Cardiac fibroblast (primary cell): ENCODE measurements around the gene AOX1.

Experiments used
- DNase-seq, 2 donors: peaks; one replicate each; pipeline versions ENCODE4 v3.0.0 to v3.0.0-alpha.2; 2010; ENCODE audit warnings: low read depth in 2 of 2
- H3K4me3 ChIP-seq, 2 donors: replicated peaks in 1 of 2; 1 replicate in 1 of 2; 2 replicates in 1 of 2; pipeline ENCODE4 v1.5.1; 2011; ENCODE audit warnings: low read depth in 2 of 2, low read length in 2 of 2, mild to moderate bottlenecking in 2 of 2, moderate library complexity in 1 of 2
- CTCF ChIP-seq: IDR thresholded peaks from one replicate; pipeline ENCODE4 v1.5.1; 2011; ENCODE audit warnings: low read depth, mild to moderate bottlenecking, low read length, inconsistent platforms

The AOX1 gene

DNA sequence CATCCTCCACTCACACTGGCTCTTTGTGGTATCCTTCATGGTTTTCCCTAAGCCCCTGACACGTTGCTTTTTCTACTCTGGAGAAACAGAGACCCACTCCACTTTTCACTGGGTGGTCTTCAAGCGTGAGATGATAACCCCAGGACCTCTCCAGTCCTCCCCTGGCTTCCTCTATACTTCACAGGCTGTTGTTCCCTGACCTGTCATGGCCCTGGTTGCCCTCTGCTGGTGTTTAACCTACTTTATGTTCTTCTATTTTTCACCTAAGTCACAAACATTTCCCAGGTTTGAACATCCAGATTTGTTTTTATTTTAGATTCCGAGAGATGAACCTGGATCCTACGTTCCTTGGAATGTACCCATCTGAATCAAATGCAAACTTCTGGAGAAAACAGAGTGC, 84.5 kb downstream of the AOX1 start:
- no peak for TF ChIP-seq CTCF
- no peak for DNase-seq
- no peak overlapping the region for H3K4me3 ChIP-seq

DNA sequence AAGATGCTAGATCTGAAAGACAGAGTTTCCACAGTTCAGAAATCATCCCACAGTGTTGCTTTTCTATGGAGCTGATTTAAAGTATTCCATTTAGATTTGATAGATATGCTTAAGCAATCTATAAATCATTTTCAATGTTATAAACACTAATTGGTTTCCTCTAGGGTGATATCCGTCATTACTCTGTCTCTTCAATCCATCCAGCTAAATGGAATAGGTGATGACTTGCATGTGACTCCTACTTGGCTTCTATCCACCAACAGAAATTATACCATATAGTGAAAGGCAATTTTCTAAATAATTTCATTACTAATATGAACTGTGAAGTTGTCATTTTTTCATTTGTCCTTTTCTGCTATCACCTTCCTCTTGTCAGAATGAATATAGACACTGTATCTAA, 84.9 kb downstream of the AOX1 start:
- TF ChIP-seq CTCF: no peak
- H3K4me3 ChIP-seq: no peak overlapping the region
- DNase-seq: no peak

- no peak overlapping the region for H3K4me3 ChIP-seq
- no peak for TF ChIP-seq CTCF
- DNase-seq: no peak
Measured at GRCh38 chr2:200673191-200673590, 87.4 kb downstream of the AOX1 start.

GRCh38 chr2:200674837-200675236, 89.0 kb downstream of the AOX1 start:
- no peak for TF ChIP-seq CTCF
- no peak overlapping the region for H3K4me3 ChIP-seq
- no peak for DNase-seq

DNA sequence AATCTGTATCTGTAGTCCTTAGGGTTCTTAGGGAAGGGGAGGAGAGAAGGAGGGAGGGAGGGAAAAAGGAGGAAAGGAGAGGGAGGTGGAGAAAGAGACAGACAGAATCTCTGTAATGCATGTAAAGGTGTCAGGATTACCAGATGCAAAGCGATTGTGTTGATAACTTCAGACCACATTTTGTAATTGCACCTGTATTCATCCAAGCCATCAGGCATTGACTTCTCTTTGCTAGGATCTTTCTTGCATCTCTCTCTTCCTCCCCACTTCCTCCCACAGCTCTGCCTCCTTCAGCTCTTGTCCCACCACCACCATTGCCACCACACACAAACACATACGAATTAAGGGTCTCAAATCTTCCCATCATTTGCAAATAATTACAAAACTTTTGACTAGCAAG, 91.4 kb downstream of the AOX1 start:
- no peak for TF ChIP-seq CTCF
- no peak for DNase-seq
- H3K4me3 ChIP-seq: no peak overlapping the region

GRCh38 chr2:200677721-200678532, 92.1 kb downstream of the AOX1 start:
- H3K4me3 ChIP-seq: no peak overlapping the region
- peak; percentile 88 to 90 for DNase-seq
- no peak for TF ChIP-seq CTCF

DNA sequence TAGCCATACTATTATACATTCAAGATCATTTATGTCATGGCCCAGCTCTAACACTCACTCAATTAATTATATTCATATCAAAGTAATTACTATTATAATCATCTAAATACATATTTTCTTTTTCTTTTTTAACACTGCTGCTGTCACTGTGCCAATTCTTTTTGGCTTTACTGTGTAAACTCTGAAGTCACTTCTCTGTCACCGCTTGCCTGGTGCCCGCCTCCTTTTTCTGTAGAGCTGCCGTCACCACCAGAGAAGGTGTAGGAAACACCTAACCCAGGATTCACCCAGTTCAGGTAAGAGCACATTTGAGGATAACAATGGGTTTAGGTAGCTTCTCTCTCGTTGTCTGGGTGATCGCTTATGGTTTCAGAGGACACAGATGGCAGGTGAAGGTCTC, 93.3 kb downstream of the AOX1 start:
- no peak overlapping the region for H3K4me3 ChIP-seq
- TF ChIP-seq CTCF: no peak
- no peak for DNase-seq
